HepG2 (cell line): Measurements from ENCODE around the gene ZFPM1. TPM values are rescaled to one million over a fixed set of nuclear protein-coding genes. Genes with fewer than 3 reads are reported as not detected.

Experiments used
- CENPT ChIP-seq: sonication (generic); formaldehyde crosslinking; IDR thresholded peaks from 2 replicates; pipeline ENCODE4 v1.8.0; 2022; ENCODE audit warnings: low read depth, mild to moderate bottlenecking, moderate library complexity, missing genetic modification reagents
- ERF ChIP-seq: IDR thresholded peaks from 2 replicates; pipeline ENCODE4 v1.6.1; 2018; ENCODE audit warnings: missing biosample characterization, missing genetic modification reagents
- FOSL2 ChIP-seq: sonication (generic); formaldehyde crosslinking; IDR thresholded peaks from 2 replicates; pipeline ENCODE4 v1.4.0; 2020; ENCODE audit warnings: missing genetic modification reagents
- KDM4B ChIP-seq: sonication (generic); formaldehyde crosslinking; IDR thresholded peaks from 2 replicates; pipeline ENCODE4 v1.4.0; 2020; ENCODE audit warnings: missing genetic modification reagents
- MTA3 ChIP-seq: sonication (generic); formaldehyde crosslinking; IDR thresholded peaks from 2 replicates; pipeline ENCODE4 v1.4.0; 2020; ENCODE audit warnings: missing genetic modification reagents
- NFKBIZ ChIP-seq: IDR thresholded peaks from 2 replicates; pipeline ENCODE4 v1.6.1; 2018; ENCODE audit warnings: missing genetic modification reagents, missing compliant biosample characterization
- NFYB ChIP-seq: sonication (generic); formaldehyde crosslinking; IDR thresholded peaks from 2 replicates; pipeline ENCODE4 v1.4.0; 2020; ENCODE audit warnings: missing genetic modification reagents
- SATB2 ChIP-seq: sonication (generic); formaldehyde crosslinking; IDR thresholded peaks from 2 replicates; pipeline ENCODE4 v1.5.0; 2020; ENCODE audit warnings: missing genetic modification reagents
- YY1 ChIP-seq: IDR thresholded peaks from 2 replicates; pipeline ENCODE4 v1.6.1; 2011; ENCODE audit warnings: low read length, low read depth, moderate library complexity, mild to moderate bottlenecking; ENCODE audit not compliant: insufficient read depth, insufficient replicate concordance
- ZFYVE20 ChIP-seq: sonication (generic); formaldehyde crosslinking; IDR thresholded peaks from 2 replicates; pipeline ENCODE4 v1.8.0; 2023; ENCODE audit warnings: low read depth, mild to moderate bottlenecking, moderate library complexity, missing genetic modification reagents, borderline replicate concordance
- ZNF34 ChIP-seq: sonication (generic); formaldehyde crosslinking; IDR thresholded peaks from 2 replicates; pipeline ENCODE4 v1.4.0; 2020; ENCODE audit warnings: mild to moderate bottlenecking, missing genetic modification reagents, borderline replicate concordance
- ZNF572 ChIP-seq: sonication (generic); formaldehyde crosslinking; IDR thresholded peaks from 2 replicates; pipeline ENCODE4 v1.5.1; 2020; ENCODE audit warnings: mild to moderate bottlenecking, missing genetic modification reagents
- ZNF768 ChIP-seq: sonication (generic); formaldehyde crosslinking; IDR thresholded peaks from 2 replicates; pipeline ENCODE4 v1.4.0; 2020; ENCODE audit warnings: missing genetic modification reagents
- ZNF782 ChIP-seq: sonication (generic); formaldehyde crosslinking; IDR thresholded peaks from 2 replicates; pipeline ENCODE4 v1.4.0; 2020; ENCODE audit warnings: missing genetic modification reagents, mild to moderate bottlenecking, borderline replicate concordance
- polyA plus RNA-seq, 8 experiments: library from polyadenylated mRNA; depleted of rRNA in 3 of 8; stranded (reverse) in 7 of 8; unstranded in 1 of 8; fragments of >200 nt; fragmentation: Illumina TruSeq in 4 of 8; extraction: Trizol in 4 of 8; gene quantifications; 2 replicates each; pipeline versions ENCODE4 v1.2.1 to v1.2.3, GENCODE V29; 2011 to 2016; ENCODE audit warnings: low read depth in 4 of 8, missing spikeins in 1 of 8, mixed read lengths in 1 of 8; ENCODE audit not compliant: insufficient read depth in 1 of 8
- total RNA-seq, 5 experiments: library from RNA; depleted of rRNA; stranded (reverse); fragments of >200 nt; fragmentation: Illumina TruSeq; extraction: Trizol; gene quantifications; 2 replicates each; pipeline ENCODE4 v1.2.3, GENCODE V29; 2016; ENCODE audit warnings: low read depth in 1 of 5
- TF ChIP-seq, protein P1 (sequence below): sonication (generic); formaldehyde crosslinking; IDR thresholded peaks from 2 replicates; pipeline ENCODE4 v1.4.0; 2020; ENCODE audit warnings: low read depth, mild to moderate bottlenecking, missing genetic modification reagents
- TF ChIP-seq, protein P2 (sequence below): sonication (generic); formaldehyde crosslinking; IDR thresholded peaks from 2 replicates; pipeline ENCODE4 v1.4.0; 2020; ENCODE audit warnings: missing genetic modification reagents
- TF ChIP-seq, protein P3 (sequence below): IDR thresholded peaks from 2 replicates; pipeline ENCODE4 v1.6.1; 2016; ENCODE audit warnings: low read depth, borderline replicate concordance
- TF ChIP-seq, protein P4 (sequence below): sonication (generic); formaldehyde crosslinking; IDR thresholded peaks from 2 replicates; pipeline ENCODE4 v1.9.0; 2021; ENCODE audit warnings: missing genetic modification reagents, mild to moderate bottlenecking, borderline replicate concordance

Gene ZFPM1
- total and polyA plus RNA-seq, 2 of the 13 experiments (the other 11 are each of a cell fraction or from before 2014, with no cell fraction given) = 1.3 to 3.8 TPM

DNA sequence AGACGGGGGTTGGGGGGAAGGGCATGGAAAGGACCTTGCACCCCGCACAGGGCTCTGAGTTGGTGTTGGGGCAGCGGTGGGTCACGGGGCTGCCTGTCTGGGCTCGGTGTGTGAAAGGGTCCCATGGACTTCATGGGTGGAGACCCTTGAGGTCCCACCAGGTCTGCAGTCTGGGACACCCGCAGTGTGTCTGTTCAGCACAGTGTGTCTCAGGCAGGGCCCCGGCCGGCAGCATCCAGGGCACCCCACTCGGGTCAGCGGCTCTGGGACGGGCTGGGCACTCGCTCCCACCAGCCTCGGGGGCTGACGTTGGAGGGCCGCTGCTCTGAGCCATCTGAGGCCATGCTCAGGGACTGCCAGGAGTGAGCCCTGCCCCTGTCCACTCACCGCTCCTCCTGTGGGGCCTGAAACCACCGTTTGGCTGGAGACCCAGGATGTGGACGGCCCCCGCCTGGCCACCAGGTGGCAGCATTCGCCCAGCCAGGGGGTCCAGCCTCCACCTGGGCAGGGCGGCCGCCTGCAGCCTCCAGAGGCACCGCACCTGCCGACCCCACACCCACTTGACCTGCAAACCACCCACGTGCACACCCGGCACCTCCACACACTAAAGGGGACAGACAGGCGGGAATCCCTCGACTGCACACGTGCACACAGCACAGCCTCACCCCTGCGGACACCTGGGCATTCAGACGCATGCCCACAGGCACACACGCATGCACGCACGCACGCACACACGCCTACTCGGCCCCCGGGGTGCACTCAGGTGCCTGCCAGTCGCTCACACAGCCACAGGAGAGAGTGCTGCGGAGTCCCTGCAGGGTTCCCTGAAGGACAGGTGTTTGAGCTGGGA lies 10.1 kb upstream of the ZFPM1 start (continued):
- TF ChIP-seq, protein P1, sequence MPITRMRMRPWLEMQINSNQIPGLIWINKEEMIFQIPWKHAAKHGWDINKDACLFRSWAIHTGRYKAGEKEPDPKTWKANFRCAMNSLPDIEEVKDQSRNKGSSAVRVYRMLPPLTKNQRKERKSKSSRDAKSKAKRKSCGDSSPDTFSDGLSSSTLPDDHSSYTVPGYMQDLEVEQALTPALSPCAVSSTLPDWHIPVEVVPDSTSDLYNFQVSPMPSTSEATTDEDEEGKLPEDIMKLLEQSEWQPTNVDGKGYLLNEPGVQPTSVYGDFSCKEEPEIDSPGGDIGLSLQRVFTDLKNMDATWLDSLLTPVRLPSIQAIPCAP (CRISPR knock-in tag) = no peak
- peak; percentile 90; the same call in 1 of the 2 replicates for TF ChIP-seq ERF (CRISPR knock-in tag)
- TF ChIP-seq, protein P2, sequence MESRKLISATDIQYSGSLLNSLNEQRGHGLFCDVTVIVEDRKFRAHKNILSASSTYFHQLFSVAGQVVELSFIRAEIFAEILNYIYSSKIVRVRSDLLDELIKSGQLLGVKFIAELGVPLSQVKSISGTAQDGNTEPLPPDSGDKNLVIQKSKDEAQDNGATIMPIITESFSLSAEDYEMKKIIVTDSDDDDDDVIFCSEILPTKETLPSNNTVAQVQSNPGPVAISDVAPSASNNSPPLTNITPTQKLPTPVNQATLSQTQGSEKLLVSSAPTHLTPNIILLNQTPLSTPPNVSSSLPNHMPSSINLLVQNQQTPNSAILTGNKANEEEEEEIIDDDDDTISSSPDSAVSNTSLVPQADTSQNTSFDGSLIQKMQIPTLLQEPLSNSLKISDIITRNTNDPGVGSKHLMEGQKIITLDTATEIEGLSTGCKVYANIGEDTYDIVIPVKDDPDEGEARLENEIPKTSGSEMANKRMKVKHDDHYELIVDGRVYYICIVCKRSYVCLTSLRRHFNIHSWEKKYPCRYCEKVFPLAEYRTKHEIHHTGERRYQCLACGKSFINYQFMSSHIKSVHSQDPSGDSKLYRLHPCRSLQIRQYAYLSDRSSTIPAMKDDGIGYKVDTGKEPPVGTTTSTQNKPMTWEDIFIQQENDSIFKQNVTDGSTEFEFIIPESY (CRISPR knock-in tag) = peak; percentile 58; the same call in 1 of the 2 replicates
- TF ChIP-seq KDM4B (CRISPR knock-in tag) = peak; percentile 90
- peak; percentile 62 for TF ChIP-seq YY1
- peak; percentile 66 for TF ChIP-seq ZNF768 (CRISPR knock-in tag)
- no peak; the same call in 1 of the 2 replicates for TF ChIP-seq ZNF782 (CRISPR knock-in tag)
- TF ChIP-seq, protein P3, sequence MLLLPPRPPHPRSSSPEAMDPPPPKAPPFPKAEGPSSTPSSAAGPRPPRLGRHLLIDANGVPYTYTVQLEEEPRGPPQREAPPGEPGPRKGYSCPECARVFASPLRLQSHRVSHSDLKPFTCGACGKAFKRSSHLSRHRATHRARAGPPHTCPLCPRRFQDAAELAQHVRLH = no peak; the same call in 1 of the 2 replicates
- no peak for TF ChIP-seq NFYB (CRISPR knock-in tag)
- TF ChIP-seq, protein P4, sequence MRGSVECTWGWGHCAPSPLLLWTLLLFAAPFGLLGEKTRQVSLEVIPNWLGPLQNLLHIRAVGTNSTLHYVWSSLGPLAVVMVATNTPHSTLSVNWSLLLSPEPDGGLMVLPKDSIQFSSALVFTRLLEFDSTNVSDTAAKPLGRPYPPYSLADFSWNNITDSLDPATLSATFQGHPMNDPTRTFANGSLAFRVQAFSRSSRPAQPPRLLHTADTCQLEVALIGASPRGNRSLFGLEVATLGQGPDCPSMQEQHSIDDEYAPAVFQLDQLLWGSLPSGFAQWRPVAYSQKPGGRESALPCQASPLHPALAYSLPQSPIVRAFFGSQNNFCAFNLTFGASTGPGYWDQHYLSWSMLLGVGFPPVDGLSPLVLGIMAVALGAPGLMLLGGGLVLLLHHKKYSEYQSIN (CRISPR knock-in tag) = no peak
- TF ChIP-seq CENPT = peak; percentile 76; the same call in 1 of the 2 replicates
- 0 out of 2 replicates have a peak, but pooled peaks have one; percentile 69 for TF ChIP-seq NFKBIZ (CRISPR knock-in tag)
- no peak for TF ChIP-seq SATB2 (CRISPR knock-in tag)
- no peak for TF ChIP-seq MTA3 (CRISPR knock-in tag)
- 0 out of 2 replicates have a peak, but pooled peaks have one; percentile 24 for TF ChIP-seq ZFYVE20
- TF ChIP-seq ZNF572 = peak; percentile 54; the same call in 1 of the 2 replicates
- TF ChIP-seq ZNF34 (CRISPR knock-in tag) = peak; percentile 23; the same call in 1 of the 2 replicates
- TF ChIP-seq FOSL2 (CRISPR knock-in tag) = peak; percentile 26
